Subcutaneous abdominal adipose tissue (tissue), 5 donors: ENCODE data around the gene SPTBN1.
A peak's percentile ranks its signal among the peaks of the same experiment; 100 is the strongest.

Experiments used
- H3K27ac ChIP-seq: one replicate; pipeline ENCODE4 v1.7.0; 2013; ENCODE audit warnings: low read depth, mild to moderate bottlenecking, inconsistent platforms, low read length, moderate library complexity
- H3K27me3 ChIP-seq, 5 donors: one replicate each; pipeline ENCODE4 v1.7.0; 2013; ENCODE audit warnings: low read length in 5 of 5, inconsistent platforms in 1 of 5; ENCODE audit not compliant: control insufficient read depth in 5 of 5, insufficient read depth in 4 of 5
- H3K36me3 ChIP-seq, 5 donors: one replicate each; pipeline ENCODE4 v1.7.0; 2013; ENCODE audit warnings: low read length in 5 of 5; ENCODE audit not compliant: control insufficient read depth in 5 of 5, insufficient read depth in 5 of 5
- H3K4me1 ChIP-seq, 5 donors: one replicate each; pipeline ENCODE4 v1.7.0; 2013; ENCODE audit warnings: low read length in 5 of 5, mild to moderate bottlenecking in 3 of 5, moderate library complexity in 1 of 5; ENCODE audit not compliant: control insufficient read depth in 5 of 5, insufficient read depth in 5 of 5
- H3K4me3 ChIP-seq, 5 donors: one replicate each; pipeline ENCODE4 v1.7.0; 2013; ENCODE audit warnings: low read length in 5 of 5, low read depth in 1 of 5
- H3K9ac ChIP-seq, 5 donors: one replicate each; pipeline ENCODE4 v1.7.0; 2013; ENCODE audit warnings: low read length in 5 of 5, mild to moderate bottlenecking in 4 of 5, moderate library complexity in 3 of 5
- H3K9me3 ChIP-seq, 5 donors: one replicate each; pipeline ENCODE4 v1.7.0; 2013; ENCODE audit warnings: low read length in 5 of 5; ENCODE audit not compliant: control insufficient read depth in 5 of 5
- donor health status: healthy.
- donor health status: healthy.
- donor health status: healthy.
- donor health status: healthy.
- donor health status: healthy.

SPTBN1 gene

DNA sequence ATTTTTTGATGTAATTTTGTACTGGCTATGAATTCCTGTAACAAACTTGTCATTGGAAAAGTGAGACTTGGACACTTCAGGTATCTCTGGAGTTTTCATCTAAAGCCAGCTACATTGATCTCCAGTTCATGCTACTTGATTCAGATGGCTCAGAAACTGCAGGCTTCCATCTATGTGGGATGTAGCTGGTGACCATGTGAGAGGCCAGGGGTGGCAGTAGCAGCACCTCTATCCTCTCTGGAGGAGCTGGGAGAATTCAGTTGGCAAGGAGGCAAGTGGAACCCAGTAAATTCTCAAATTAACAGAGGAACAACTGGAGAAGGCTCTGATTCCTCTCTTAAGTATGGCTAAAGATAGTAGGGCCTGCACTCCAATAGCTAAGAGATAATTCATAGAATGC is 10.0 kb upstream of the SPTBN1 start:
- H3K27ac ChIP-seq = no peak overlapping the region
- H3K36me3 ChIP-seq = no peaks in the 10 kb centered on the region
- H3K4me3 ChIP-seq = no peak overlapping the region
- no peaks in the 10 kb centered on the region for H3K27me3 ChIP-seq
- no peaks in the 10 kb centered on the region for H3K9me3 ChIP-seq
- peaks cover 0 to 10% (median 7%) of the 10 kb centered on the region in 5 donors for H3K4me1 ChIP-seq
- no peak overlapping the region for H3K9ac ChIP-seq

DNA sequence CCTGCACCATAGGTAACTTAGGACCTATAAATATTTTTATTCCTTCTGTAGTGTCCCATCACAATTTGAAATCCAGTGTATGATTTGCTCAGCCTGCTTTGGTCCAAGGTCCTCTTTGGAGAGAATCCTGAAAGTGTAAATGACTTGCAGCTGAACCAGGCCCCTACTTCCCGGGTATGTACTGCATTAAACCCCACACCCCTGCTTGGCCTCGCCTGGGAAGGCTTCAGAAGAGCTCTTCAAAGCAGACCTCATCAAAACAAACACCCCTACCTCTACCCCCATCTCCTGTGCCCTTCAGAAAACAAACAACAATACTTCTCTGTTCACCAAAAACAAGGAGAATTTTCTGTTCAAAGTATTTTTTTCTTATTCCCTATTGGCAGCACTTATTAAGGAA is 9.5 kb upstream of the SPTBN1 start:
- Histone ChIP-seq H3K27me3 (no peaks in the 10 kb centered on the region), H3K4me1 (peaks cover 0 to 10% (median 6%) of the 10 kb centered on the region in 5 donors), H3K27ac (no peak overlapping the region), H3K9ac (no peak overlapping the region), H3K9me3 (no peaks in the 10 kb centered on the region), H3K36me3 (no peaks in the 10 kb centered on the region), H3K4me3 (no peak overlapping the region)

DNA sequence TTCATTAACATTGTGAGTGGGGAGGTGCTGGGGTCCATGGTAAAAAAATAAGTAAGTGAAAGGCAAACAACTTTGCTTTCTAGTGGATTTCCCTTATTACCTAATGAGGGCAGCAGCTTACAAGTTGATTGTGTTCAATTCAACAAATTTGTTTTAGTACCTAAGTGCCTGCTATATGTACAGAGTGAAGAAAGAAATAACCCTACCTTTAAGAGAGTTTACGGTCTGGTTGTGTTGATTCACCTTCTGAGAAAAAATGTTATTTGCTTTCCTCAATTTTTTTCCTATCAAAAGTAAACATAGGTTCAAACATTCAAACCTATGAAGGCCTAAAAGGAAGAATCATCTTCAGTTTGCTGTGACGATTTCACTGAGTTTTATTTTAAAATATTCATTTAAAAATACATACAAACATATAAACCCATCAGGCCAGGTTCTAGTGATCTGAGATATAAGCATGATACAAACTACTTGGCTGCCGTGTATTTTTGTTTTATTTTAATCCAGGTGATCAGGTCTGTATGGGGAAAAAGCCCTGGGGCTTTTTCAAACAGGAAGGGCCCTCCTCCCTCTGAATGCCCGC is 1.5 kb upstream of the SPTBN1 start:
- H3K9ac ChIP-seq = peak overlapping the region in 2 of 5 donors; percentile 75 to 80

DNA sequence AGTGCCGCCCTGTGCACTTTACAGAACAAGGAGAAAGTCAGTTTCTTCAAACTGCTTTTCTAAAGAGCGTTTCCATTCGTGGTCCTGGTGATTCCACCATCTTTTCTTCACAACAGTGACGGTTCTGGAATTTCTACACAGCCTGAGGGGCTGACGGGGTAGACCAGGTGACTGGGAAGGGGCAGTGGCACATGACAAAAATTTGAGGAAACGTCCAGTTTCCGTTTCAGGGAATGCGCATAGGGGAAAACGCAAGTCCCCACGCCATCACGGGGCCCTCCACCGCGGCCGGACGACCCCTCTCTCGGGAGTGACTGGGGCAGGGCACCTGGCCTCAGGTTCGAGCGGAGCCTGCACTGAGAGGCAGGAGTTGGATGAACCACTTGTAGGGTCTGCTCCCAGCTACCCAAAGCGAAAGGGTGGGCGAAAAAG is 980 bp upstream of the SPTBN1 start:
- Histone ChIP-seq H3K9me3 (no peaks in the 10 kb centered on the region), H3K4me1 (peaks cover 5 to 41% (median 39%) of the 10 kb centered on the region in 5 donors), H3K27ac (peak overlapping the region; percentile 95), H3K4me3 (peak overlapping the region; percentile 69 to 96 (median 90)), H3K9ac (peak overlapping the region; percentile 61 to 83 (median 79)), H3K27me3 (no peaks in the 10 kb centered on the region), H3K36me3 (no peaks in the 10 kb centered on the region)

More for the DNA sequence above, 1.5 kb upstream of the SPTBN1 start:
- H3K36me3 ChIP-seq = no peaks in the 10 kb centered on the region
- peaks cover 5 to 39% (median 35%) of the 10 kb centered on the region in 5 donors for H3K4me1 ChIP-seq
- H3K27me3 ChIP-seq = no peaks in the 10 kb centered on the region
- peak overlapping the region; percentile 69 to 96 (median 90) for H3K4me3 ChIP-seq
- H3K27ac ChIP-seq = peak overlapping the region; percentile 95
- no peaks in the 10 kb centered on the region for H3K9me3 ChIP-seq

DNA sequence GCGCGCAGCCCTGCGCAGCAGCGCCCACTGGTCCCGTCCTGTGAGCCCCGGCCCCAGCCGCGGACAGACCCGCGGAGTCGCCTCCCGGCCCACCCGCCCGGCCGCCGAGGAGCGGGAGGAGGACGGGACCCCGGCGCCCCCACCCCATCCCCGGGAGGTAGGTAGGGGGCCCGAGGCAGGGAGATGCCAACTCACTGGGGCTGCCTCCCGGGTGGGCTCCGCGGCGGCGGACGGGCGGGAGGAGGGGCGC is 160 bp downstream of the SPTBN1 start:
- H3K4me3 ChIP-seq = peak overlapping the region in 4 of 5 donors; percentile 83 to 90 (median 86)
- H3K9ac ChIP-seq = peak overlapping the region in 1 of 5 donors; percentile 63
- no peaks in the 10 kb centered on the region for H3K9me3 ChIP-seq
- H3K36me3 ChIP-seq = no peaks in the 10 kb centered on the region
- H3K27me3 ChIP-seq = no peaks in the 10 kb centered on the region
- peak overlapping the region; percentile 93 for H3K27ac ChIP-seq
- H3K4me1 ChIP-seq = peaks cover 7 to 49% (median 45%) of the 10 kb centered on the region in 5 donors

DNA sequence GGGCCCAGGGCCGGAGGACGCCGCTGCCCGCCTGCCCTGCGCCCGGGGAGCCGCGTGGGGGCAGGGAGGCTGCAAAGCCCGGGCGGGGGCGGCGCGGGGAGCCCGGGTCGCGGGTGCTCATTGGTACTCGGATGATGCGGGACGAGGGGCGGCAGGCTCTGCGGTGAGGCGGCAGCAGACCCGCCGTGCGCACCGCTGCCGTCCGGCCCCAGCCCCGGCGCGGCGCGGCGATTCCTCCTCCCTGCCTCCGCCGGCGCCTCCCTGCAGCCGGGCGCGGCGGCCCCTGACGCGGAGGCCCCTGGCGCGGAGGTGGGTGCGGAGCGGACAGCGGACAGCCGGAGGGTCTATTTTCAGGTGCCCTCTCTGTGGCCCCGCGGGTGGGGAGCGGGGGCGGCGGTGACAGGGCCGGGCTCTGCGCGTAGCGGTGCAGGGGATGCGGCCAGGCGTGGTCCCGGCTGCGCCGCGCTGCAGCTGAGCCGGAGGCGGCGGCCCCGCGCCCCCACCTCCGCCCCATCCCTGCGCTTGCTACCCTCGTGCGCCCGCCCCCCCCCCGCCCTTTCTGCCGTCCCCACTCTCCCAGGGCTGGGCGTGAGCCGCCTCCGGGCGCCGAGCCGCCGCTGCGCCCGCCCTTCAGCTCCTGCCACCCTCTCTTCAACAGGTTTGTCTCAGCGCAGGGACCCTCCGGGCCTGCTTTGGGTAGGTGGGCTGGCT is 640 bp downstream of the SPTBN1 start:
- Histone ChIP-seq H3K36me3 (no peaks in the 10 kb centered on the region), H3K4me1 (peaks cover 8 to 53% (median 48%) of the 10 kb centered on the region in 5 donors), H3K27ac (peak overlapping the region; percentile 93), H3K27me3 (no peaks in the 10 kb centered on the region), H3K4me3 (peak overlapping the region; percentile 83 to 94 (median 87)), H3K9me3 (no peaks in the 10 kb centered on the region), H3K9ac (peak overlapping the region in 4 of 5 donors; percentile 63 to 75 (median 70))

DNA sequence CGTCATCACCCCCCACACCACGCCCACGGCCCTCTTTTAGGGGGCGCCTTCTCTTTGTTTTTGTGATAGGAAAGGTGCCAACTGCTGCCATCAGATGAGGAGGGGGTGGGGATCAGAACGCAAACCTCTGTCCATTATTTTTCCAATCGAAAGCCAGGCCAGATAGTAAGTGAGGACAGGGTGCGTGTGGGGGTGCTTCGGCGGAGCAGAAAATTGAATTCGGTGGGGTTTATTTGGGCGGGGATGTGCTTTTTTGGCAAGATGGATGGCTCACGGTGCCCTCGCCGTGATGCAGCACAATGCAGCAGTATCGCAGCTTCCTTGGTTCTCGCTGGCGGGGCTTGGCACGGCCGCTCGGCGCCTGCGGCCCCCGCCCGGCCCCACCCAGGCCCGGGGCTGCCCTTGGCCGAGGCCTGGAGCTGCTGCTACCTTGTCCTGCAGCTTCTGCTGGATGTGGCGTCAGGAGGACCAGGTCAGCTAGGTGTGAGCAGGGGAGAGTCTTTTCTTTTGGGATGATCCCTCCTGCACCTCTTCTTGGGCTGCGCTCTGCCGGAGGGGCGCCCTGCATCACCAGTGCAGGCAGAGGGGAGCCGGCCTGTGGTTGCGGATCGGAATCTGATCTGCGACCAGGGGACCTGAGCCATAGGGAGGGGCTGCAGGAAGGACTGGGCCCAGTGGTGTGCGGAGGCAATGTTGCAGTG is 1.3 kb downstream of the SPTBN1 start:
- H3K27me3 ChIP-seq = no peaks in the 10 kb centered on the region
- peaks cover 10 to 58% (median 56%) of the 10 kb centered on the region in 5 donors for H3K4me1 ChIP-seq
- H3K36me3 ChIP-seq = no peaks in the 10 kb centered on the region
- H3K9me3 ChIP-seq = no peaks in the 10 kb centered on the region
- H3K4me3 ChIP-seq = peak overlapping the region; percentile 83 to 94 (median 87)
- H3K9ac ChIP-seq = peak overlapping the region; percentile 56 to 75 (median 70)
- H3K27ac ChIP-seq = peak overlapping the region; percentile 93

DNA sequence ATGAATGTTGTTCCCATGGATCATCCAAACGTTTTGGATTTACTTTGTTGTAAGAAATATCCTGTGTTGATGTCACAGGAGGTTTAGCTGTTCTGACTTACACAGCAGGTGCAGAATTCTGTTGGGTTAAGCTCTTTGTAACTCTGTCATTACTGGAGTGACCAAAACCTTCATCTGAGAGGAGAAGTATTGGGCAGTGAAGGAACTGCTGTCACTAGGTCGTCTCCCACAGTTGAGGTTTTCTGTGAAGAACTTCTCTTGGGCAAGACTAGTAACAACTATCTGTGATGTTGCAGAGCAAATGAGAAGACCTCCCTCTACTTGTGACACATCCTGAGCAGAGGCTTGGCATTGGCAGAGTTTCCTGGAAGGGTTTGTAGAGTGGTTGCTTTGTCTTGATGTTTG is 2.9 kb downstream of the SPTBN1 start:
- Histone ChIP-seq H3K27ac (peak overlapping the region; percentile 93), H3K4me3 (peak overlapping the region; percentile 83 to 94 (median 87)), H3K4me1 (peaks cover 10 to 73% (median 70%) of the 10 kb centered on the region in 5 donors), H3K27me3 (no peaks in the 10 kb centered on the region), H3K9me3 (no peaks in the 10 kb centered on the region), H3K9ac (peak overlapping the region in 4 of 5 donors; percentile 30 to 75 (median 70)), H3K36me3 (no peaks in the 10 kb centered on the region)

DNA sequence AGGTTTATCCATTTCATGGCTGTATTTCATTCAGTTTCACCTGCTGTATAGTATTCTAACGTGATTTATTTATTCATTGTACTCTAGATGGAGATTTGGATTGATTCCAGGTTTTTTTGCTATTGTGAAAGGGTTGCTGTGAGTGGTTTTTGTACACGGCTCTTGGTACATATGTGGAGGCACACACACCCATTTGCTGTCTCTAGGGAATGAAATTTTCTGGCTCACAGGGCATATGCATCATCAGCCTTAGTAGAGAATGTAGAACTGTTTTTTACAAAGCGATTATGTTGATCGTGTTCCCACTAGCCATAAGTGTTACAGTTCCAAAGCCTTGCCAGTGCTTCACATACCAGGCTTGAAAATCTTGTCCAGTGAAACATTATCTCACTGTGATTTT is 5.1 kb downstream of the SPTBN1 start:
- H3K27me3 ChIP-seq = no peaks in the 10 kb centered on the region
- H3K4me3 ChIP-seq = no peak overlapping the region
- peak overlapping the region in 1 of 5 donors; percentile 76 for H3K9ac ChIP-seq
- H3K27ac ChIP-seq = peak overlapping the region; percentile 93
- no peaks in the 10 kb centered on the region for H3K36me3 ChIP-seq
- H3K9me3 ChIP-seq = no peaks in the 10 kb centered on the region
- H3K4me1 ChIP-seq = peaks cover 10 to 70% (median 67%) of the 10 kb centered on the region in 5 donors

DNA sequence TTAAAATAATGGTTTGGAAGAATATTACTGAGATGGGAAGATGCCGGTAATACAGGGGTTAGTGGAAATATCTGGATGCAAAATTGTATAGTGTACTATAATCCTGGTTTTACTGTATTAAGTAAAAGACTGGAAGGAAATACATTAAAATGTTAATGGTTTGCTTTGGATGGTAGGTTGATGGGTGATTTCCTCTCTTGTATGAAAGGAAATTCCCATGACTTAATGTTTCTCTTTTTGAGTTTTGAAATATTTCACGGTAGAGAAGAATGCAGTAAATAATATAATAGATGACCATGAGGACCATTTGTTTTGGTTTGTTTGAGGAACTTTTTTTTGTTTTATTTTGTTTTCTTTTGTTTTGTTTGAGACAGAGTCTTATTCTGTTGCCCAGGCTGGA is 8.2 kb downstream of the SPTBN1 start:
- H3K4me1 ChIP-seq = peaks cover 9 to 70% (median 68%) of the 10 kb centered on the region in 5 donors
- no peak overlapping the region for H3K4me3 ChIP-seq
- H3K27ac ChIP-seq = peak overlapping the region; percentile 93

More for the DNA sequence above, 8.2 kb downstream of the SPTBN1 start:
- no peak overlapping the region for H3K9ac ChIP-seq
- no peaks in the 10 kb centered on the region for H3K27me3 ChIP-seq
- no peaks in the 10 kb centered on the region for H3K36me3 ChIP-seq
- H3K9me3 ChIP-seq = no peaks in the 10 kb centered on the region
